Left hindlimb (tissue), 1 donor: ENCODE results near the gene NEURL1B.
"Not testable (repeated sequence)": the region's sequence is repeated elsewhere in the genome, so short reads cannot be mapped to it uniquely, and the experiment has no call there.

Source experiments
- DNase-seq: peaks from one replicate; pipeline ENCODE4 v3.0.0-alpha.2; 2018

Gene NEURL1B

GRCh38 chr5:172640822-172641358 is at the start of gene NEURL1B:
NEURL1B (plus strand) TSS chr5:172641263; CDS start chr5:172641407, 144 bp downstream.
- peak; percentile 84 for DNase-seq

GRCh38 chr5:172591636-172592035 is 49.4 kb upstream of the NEURL1B start:
- no peak for DNase-seq

GRCh38 chr5:172592881-172593280 is 48.2 kb upstream of the NEURL1B start:
- DNase-seq, result no peak

- DNase-seq, result no peak
Observed at GRCh38 chr5:172593306-172593705, 47.8 kb upstream of the NEURL1B start.

GRCh38 chr5:172593721-172594235 is 47.3 kb upstream of the NEURL1B start:
- DNase-seq, result no peak

- DNase-seq, result no peak
Observed at GRCh38 chr5:172594431-172594830, 46.6 kb upstream of the NEURL1B start.

- no peak for DNase-seq
Observed at GRCh38 chr5:172594867-172595466, 46.1 kb upstream of the NEURL1B start.

- DNase-seq, result no peak
Observed at GRCh38 chr5:172595596-172596455, 45.2 kb upstream of the NEURL1B start.

- DNase-seq, result no peak
Observed at GRCh38 chr5:172596638-172597231, 44.3 kb upstream of the NEURL1B start.

- DNase-seq, result no peak
Observed at GRCh38 chr5:172597755-172598155, 43.3 kb upstream of the NEURL1B start.

- DNase-seq, result no peak
Observed at GRCh38 chr5:172598251-172599203, 42.5 kb upstream of the NEURL1B start.

- DNase-seq, result no peak
Observed at GRCh38 chr5:172599204-172599567, 41.9 kb upstream of the NEURL1B start.

- peak; percentile 63 for DNase-seq
Observed at GRCh38 chr5:172600571-172600970, 40.5 kb upstream of the NEURL1B start.

GRCh38 chr5:172601576-172601975 is 39.5 kb upstream of the NEURL1B start:
- DNase-seq, result not testable (repeated sequence)

- peak; percentile 71 for DNase-seq
Observed at GRCh38 chr5:172602783-172603231, 38.3 kb upstream of the NEURL1B start.

- DNase-seq, result no peak
Observed at GRCh38 chr5:172603251-172603806, 37.7 kb upstream of the NEURL1B start.

GRCh38 chr5:172605466-172605865 is 35.6 kb upstream of the NEURL1B start:
- no peak for DNase-seq

- no peak for DNase-seq
Observed at GRCh38 chr5:172606156-172606785, 34.8 kb upstream of the NEURL1B start.

GRCh38 chr5:172607213-172607793 is 33.8 kb upstream of the NEURL1B start:
- no peak for DNase-seq

GRCh38 chr5:172608773-172609172 is 32.3 kb upstream of the NEURL1B start:
- no peak for DNase-seq

- no peak for DNase-seq
Observed at GRCh38 chr5:172610643-172611042, 30.4 kb upstream of the NEURL1B start.
